ENCODE data around the gene TENM4.

DNA sequence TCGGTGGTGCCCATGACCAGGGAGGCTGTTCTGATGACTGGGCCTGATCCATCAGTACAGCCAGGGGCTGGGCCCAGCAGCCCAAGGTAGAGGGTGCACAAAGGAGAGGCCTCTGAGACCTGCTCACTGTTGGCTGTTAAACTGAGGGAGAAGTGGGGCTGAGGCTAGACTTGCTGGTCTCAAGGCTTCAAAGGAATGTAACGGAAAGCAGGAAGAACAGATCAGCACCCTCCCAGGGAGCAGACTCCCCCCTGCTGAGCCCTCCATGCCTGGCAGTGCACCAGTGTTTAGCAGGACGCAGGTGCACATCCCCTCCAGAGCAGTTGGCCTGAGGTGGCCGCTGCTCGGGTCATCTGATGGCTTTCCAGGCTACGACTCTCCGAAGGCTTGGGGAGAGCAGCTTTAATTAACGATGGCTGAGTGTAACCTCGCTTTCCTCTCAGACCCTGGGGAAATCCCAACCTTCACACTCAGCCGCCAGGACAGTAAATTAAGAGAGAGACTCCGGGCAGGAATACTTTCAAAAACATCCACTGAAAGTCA is 610.5 kb downstream of the TENM4 start:
- TF ChIP-seq, protein P1, sequence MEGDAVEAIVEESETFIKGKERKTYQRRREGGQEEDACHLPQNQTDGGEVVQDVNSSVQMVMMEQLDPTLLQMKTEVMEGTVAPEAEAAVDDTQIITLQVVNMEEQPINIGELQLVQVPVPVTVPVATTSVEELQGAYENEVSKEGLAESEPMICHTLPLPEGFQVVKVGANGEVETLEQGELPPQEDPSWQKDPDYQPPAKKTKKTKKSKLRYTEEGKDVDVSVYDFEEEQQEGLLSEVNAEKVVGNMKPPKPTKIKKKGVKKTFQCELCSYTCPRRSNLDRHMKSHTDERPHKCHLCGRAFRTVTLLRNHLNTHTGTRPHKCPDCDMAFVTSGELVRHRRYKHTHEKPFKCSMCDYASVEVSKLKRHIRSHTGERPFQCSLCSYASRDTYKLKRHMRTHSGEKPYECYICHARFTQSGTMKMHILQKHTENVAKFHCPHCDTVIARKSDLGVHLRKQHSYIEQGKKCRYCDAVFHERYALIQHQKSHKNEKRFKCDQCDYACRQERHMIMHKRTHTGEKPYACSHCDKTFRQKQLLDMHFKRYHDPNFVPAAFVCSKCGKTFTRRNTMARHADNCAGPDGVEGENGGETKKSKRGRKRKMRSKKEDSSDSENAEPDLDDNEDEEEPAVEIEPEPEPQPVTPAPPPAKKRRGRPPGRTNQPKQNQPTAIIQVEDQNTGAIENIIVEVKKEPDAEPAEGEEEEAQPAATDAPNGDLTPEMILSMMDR (IDR thresholded peaks at IDR 0.05; ENCODE audit: low read depth, low read length, missing input control) = no peak
- no peak for TF ChIP-seq SP1 (IDR thresholded peaks at IDR 0.05)
- TF ChIP-seq, protein P2, sequence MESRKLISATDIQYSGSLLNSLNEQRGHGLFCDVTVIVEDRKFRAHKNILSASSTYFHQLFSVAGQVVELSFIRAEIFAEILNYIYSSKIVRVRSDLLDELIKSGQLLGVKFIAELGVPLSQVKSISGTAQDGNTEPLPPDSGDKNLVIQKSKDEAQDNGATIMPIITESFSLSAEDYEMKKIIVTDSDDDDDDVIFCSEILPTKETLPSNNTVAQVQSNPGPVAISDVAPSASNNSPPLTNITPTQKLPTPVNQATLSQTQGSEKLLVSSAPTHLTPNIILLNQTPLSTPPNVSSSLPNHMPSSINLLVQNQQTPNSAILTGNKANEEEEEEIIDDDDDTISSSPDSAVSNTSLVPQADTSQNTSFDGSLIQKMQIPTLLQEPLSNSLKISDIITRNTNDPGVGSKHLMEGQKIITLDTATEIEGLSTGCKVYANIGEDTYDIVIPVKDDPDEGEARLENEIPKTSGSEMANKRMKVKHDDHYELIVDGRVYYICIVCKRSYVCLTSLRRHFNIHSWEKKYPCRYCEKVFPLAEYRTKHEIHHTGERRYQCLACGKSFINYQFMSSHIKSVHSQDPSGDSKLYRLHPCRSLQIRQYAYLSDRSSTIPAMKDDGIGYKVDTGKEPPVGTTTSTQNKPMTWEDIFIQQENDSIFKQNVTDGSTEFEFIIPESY (IDR thresholded peaks at IDR 0.05) = no peak
- no peak for TF ChIP-seq EGR1 (IDR thresholded peaks at IDR 0.05; ENCODE audit: low read depth in 2 of 2)
- no peak for TF ChIP-seq JUND (IDR thresholded peaks at IDR 0.05)
- TF ChIP-seq, protein P3, sequence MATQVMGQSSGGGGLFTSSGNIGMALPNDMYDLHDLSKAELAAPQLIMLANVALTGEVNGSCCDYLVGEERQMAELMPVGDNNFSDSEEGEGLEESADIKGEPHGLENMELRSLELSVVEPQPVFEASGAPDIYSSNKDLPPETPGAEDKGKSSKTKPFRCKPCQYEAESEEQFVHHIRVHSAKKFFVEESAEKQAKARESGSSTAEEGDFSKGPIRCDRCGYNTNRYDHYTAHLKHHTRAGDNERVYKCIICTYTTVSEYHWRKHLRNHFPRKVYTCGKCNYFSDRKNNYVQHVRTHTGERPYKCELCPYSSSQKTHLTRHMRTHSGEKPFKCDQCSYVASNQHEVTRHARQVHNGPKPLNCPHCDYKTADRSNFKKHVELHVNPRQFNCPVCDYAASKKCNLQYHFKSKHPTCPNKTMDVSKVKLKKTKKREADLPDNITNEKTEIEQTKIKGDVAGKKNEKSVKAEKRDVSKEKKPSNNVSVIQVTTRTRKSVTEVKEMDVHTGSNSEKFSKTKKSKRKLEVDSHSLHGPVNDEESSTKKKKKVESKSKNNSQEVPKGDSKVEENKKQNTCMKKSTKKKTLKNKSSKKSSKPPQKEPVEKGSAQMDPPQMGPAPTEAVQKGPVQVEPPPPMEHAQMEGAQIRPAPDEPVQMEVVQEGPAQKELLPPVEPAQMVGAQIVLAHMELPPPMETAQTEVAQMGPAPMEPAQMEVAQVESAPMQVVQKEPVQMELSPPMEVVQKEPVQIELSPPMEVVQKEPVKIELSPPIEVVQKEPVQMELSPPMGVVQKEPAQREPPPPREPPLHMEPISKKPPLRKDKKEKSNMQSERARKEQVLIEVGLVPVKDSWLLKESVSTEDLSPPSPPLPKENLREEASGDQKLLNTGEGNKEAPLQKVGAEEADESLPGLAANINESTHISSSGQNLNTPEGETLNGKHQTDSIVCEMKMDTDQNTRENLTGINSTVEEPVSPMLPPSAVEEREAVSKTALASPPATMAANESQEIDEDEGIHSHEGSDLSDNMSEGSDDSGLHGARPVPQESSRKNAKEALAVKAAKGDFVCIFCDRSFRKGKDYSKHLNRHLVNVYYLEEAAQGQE (IDR thresholded peaks at IDR 0.05) = no peak
- TF ChIP-seq, protein P4, sequence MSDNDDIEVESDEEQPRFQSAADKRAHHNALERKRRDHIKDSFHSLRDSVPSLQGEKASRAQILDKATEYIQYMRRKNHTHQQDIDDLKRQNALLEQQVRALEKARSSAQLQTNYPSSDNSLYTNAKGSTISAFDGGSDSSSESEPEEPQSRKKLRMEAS (IDR thresholded peaks at IDR 0.05) = no peak
- TF ChIP-seq TAF1 (conservative IDR thresholded peaks at IDR 0.05) = no peak
- TF ChIP-seq RAD21 (IDR thresholded peaks at IDR 0.05) = no peak
- TF ChIP-seq GABPA (IDR thresholded peaks at IDR 0.05 in 1 of 2, conservative IDR thresholded peaks at IDR 0.05 in 1 of 2) = no peak
- no peak for TF ChIP-seq RXRA (IDR thresholded peaks at IDR 0.05)
- TF ChIP-seq YY1 (IDR thresholded peaks at IDR 0.05) = no peak
